Lower lobe of right lung (tissue), 2 donors: Measurements from ENCODE around the gene ATP6V1F. TPM values are rescaled to one million over a fixed set of nuclear protein-coding genes. Genes with fewer than 3 reads are reported as not detected.

Experiments
- ATAC-seq, 2 donors: fragments of 200-7000 bp; cut with Tn5 transposase; one replicate each; pipeline ENCODE4 v1.9.1; 2020 to 2022; ENCODE audit warnings: mild to moderate bottlenecking in 2 of 2, moderate library complexity in 2 of 2
- DNase-seq: peaks from one replicate; pipeline ENCODE4 v3.0.0-alpha.2; 2020
- H3K27ac ChIP-seq: fragments of 200-600 bp; one replicate; pipeline ENCODE4 v1.8.0; 2022
- H3K27me3 ChIP-seq: fragments of 200-600 bp; one replicate; pipeline ENCODE4 v1.8.0; 2022; ENCODE audit warnings: low read depth
- H3K36me3 ChIP-seq: fragments of 200-600 bp; one replicate; pipeline ENCODE4 v1.8.0; 2022; ENCODE audit warnings: mild to moderate bottlenecking
- H3K4me1 ChIP-seq: fragments of 200-600 bp; one replicate; pipeline ENCODE4 v1.8.0; 2022
- H3K4me3 ChIP-seq: fragments of 200-600 bp; one replicate; pipeline ENCODE4 v1.8.0; 2022; ENCODE audit warnings: mild to moderate bottlenecking
- H3K9me3 ChIP-seq: fragments of 200-600 bp; one replicate; pipeline ENCODE4 v1.8.0; 2022
- CTCF ChIP-seq: fragments of 200-600 bp; IDR thresholded peaks from one replicate; pipeline ENCODE4 v1.8.0; 2022; ENCODE audit warnings: antibody characterized with exemption, mild to moderate bottlenecking
- intact Hi-C: fragments of 100-400 bp; cut with DNase I; formaldehyde crosslinking; loops from one replicate; pipeline ENCODE4 v1.11.0; 2022
- total RNA-seq: library from RNA; stranded (reverse); fragmentation: NEBNext Ultra II Directional; extraction: Animal tissue kit (Norgen Biotek cat#: 25700); gene quantifications from one replicate; pipeline ENCODE4 v1.2.1, GENCODE V29; 2021
- donor health status: DM: no; HTN: yes; CAD: no; lungs with severe emphysema.

Gene ATP6V1F
- total RNA-seq, 1 donor from 2014 or later = 208 TPM

GRCh38 chr7:128904381-128905197 lies 41.9 kb downstream of the ATP6V1F start:
- TF ChIP-seq CTCF = peak; percentile 56
- peaks cover 1% of the 10 kb centered on the region for H3K4me1 ChIP-seq
- no peak overlapping the region for H3K4me3 ChIP-seq
- H3K36me3 ChIP-seq = no peaks in the 10 kb centered on the region
- DNase-seq (no peak), ATAC-seq (peak; percentile 63 to 76)
- H3K27ac ChIP-seq = no peak overlapping the region
- intact Hi-C loops = no loop called here
- peaks cover 37% of the 10 kb centered on the region for H3K27me3 ChIP-seq
- H3K9me3 ChIP-seq = no peaks in the 10 kb centered on the region

- intact Hi-C loops = no loop called here
- H3K27ac ChIP-seq = no peak overlapping the region
- peaks cover 11% of the 10 kb centered on the region for H3K4me1 ChIP-seq
- ATAC-seq (no peak), DNase-seq (no peak)
- H3K27me3 ChIP-seq = peaks cover 53% of the 10 kb centered on the region
- H3K9me3 ChIP-seq = no peaks in the 10 kb centered on the region
- no peak overlapping the region for H3K4me3 ChIP-seq
- no peaks in the 10 kb centered on the region for H3K36me3 ChIP-seq
- no peak for TF ChIP-seq CTCF
Measured at GRCh38 chr7:128906001-128906765, 43.5 kb downstream of the ATP6V1F start.

- H3K27ac ChIP-seq = no peak overlapping the region
- no peak for TF ChIP-seq CTCF
- intact Hi-C loops = no loop called here
- H3K4me3 ChIP-seq = no peak overlapping the region
- no peak for ATAC-seq
- H3K36me3 ChIP-seq = no peaks in the 10 kb centered on the region
- H3K27me3 ChIP-seq = peaks cover 61% of the 10 kb centered on the region
- no peaks in the 10 kb centered on the region for H3K9me3 ChIP-seq
- peaks cover 11% of the 10 kb centered on the region for H3K4me1 ChIP-seq
- DNase-seq = no peak
Measured at GRCh38 chr7:128906766-128907559, 44.3 kb downstream of the ATP6V1F start.

- Histone ChIP-seq H3K27ac (no peak overlapping the region), H3K27me3 (peaks cover 64% of the 10 kb centered on the region), H3K4me1 (peaks cover 11% of the 10 kb centered on the region), H3K9me3 (no peaks in the 10 kb centered on the region), H3K36me3 (no peaks in the 10 kb centered on the region), H3K4me3 (no peak overlapping the region)
- DNase-seq = no peak
- intact Hi-C loops = no loop called here
- TF ChIP-seq CTCF = no peak
- no peak for ATAC-seq
Measured at GRCh38 chr7:128908750-128909624, 46.3 kb downstream of the ATP6V1F start.
